ENCODE measurements around the gene KLHL29.

Gene KLHL29

DNA sequence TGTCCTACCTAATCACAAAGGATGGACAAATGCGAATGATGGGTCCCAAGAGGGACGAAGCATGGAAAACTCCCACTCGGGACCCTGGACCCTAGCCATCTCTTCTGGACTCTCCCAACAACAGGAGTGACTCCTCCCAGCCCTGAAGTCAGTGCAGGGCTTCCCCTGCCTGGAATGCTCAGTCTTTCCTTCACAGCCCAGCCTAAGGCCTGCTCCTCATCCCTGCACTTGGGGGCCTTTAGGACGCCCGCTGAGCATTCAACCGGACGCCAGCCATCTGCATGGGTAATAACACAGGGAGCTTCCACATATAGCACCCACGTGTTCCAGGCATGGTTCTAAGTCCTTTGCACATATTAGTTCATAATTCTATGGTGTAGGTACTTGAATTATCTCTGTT is 237.5 kb downstream of the KLHL29 start:
- no peak for DNase-seq

DNA sequence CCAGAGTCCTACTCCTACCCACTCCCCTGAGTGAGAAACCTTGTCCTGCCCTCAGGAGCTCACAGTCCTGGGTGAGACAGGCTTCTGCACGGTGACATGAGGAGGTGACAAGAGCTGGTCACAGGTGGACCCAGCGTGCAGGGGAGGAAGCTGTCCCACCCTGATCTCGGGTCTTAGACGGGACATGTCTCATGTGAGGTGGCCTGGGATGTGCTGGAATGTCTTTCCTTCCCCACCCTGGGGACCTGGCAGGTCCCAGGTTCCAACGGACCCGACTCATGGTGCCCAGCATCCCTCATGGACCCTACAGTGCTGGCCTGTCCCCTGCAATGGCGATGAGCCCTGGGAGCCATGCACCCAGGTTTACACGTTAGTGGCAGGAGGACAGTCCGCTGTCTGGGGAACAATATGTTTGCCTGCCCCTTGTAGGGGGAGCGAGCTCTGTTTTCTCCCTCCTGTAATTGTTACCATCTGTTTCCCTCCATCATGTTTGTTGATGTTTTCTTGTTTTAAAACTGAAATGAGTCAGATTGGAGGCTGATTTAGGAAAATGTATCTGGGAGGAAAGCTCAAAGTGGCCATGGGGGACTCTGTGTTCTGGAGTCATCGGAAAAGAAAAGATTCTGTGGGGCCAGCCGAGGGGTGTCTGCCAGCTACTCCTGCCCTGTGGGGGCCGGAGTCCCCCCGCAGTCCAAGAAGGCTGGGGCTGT is 238.1 kb downstream of the KLHL29 start:
- DNase-seq, result no peak

DNA sequence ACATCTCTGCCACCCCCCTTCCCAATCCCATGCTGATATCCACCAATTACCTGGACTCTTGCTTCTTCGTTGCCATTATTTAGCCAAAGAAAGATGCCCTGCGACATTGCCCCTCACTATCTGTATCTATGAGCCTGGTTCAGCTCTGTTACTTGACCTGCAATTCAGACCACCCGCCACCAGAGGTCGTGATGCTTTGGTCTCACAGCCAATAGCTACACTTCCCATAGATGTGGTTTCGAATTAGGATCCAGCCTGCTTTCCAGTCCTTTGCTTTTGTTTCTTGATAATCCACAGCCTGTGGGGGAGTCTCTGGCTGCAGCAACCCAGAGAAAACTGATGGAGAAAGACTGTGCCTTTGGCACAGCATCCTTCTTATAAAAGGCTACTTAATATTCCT is 239.4 kb downstream of the KLHL29 start:
- no peak for DNase-seq

DNA sequence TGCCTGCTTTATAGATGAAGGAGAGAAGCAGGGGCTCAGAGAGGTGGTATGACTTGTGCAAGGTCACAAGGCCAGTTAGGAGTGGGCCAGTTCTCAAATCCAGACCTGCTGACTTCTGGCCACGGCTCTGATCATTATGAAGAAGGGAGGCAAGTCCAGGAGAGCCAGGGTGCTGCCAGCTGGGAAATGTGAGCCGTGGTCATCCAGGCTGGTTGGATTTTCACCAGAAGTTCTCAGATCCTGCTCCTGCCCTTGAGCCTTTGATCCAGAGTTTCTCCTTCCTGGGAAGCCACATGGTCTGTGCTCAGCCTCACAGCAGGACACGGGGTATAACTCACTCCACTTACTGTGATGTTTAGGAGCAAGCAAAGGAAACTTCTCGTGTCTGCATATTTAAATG is 239.9 kb downstream of the KLHL29 start:
- no peak for DNase-seq

DNA sequence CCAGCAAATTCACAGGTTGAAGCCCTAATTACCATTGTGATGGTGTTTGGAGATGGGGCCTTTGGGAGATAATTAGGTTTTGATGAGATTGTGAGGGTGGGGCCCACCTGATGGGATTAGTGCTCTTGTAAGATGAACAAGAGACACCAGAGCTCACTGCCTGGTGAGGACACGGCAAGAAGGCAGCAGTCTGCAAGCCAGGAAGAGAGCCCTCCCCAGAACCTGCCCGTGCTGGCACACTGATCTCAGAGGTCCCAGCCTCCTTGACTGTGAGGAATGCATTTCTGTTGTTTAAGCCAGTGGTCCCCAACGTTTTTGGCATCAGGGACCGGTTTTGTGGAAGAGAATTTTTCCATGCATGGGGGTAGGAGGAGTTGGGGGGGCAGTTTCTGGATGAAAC is 240.7 kb downstream of the KLHL29 start:
- DNase-seq, result no peak

DNA sequence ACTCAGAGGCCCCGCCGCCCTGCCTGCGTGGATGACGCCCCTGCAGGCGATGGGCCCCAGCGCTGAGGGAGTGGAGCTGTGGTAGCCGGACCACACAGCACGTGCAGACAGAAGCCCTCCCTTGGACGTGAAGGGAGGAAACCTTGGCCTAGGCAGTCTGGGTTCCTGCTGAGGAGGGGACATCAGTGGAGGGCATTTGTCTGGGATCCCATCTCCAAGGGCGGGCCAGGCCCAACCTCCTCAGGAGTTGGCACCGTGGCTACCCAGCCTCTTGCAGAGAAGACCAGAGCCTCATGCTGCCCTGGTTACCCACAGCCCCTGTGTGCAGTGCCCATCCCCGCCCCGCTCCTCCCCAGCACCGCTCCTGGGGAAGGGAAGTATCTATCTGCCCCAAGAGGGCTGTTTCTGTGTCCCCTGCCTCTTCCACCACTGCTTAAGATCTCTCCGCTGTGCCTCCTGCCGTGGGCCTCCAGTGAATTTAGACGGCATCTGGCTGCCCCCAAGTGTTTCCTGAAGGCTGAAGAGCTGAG is 241.8 kb downstream of the KLHL29 start:
- DNase-seq, result no peak

DNA sequence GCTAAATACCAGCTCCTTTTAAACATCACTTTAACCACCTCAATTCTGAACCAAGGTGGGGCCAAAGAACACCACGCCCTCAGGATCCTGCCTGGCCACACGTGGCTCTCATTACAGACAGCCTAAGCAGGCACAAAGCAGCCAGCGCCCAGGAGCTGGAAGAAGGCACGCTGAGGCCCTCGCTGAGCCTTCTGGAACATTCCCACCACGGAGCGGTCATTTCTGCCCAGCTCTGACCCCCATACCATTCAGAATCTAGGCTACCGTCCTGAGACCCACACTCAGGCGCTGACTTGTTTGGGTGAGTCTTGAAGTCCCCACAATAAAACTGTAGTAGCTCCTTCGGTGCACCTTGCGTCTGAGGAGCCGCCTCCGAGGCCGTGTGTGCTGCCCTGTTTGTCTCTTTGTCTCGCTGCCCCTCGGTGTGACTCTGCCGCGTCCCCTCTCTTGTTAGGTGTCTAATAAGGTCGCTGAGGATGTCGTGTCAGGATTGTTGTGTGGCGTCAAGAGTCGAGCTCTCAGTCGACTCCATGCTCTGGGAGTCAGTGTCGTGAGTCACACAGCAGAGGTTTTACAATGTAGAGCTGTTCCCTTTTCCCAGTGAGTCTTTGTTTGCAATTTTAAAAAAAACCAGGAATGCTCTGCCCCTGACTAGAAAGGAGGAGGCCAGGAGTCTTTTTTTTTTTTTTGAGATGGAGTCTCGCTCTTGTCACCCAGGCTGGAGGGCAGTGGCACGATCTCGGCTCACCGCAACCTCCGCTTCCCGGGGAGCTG is 242.4 kb downstream of the KLHL29 start:
- no peak for DNase-seq

DNA sequence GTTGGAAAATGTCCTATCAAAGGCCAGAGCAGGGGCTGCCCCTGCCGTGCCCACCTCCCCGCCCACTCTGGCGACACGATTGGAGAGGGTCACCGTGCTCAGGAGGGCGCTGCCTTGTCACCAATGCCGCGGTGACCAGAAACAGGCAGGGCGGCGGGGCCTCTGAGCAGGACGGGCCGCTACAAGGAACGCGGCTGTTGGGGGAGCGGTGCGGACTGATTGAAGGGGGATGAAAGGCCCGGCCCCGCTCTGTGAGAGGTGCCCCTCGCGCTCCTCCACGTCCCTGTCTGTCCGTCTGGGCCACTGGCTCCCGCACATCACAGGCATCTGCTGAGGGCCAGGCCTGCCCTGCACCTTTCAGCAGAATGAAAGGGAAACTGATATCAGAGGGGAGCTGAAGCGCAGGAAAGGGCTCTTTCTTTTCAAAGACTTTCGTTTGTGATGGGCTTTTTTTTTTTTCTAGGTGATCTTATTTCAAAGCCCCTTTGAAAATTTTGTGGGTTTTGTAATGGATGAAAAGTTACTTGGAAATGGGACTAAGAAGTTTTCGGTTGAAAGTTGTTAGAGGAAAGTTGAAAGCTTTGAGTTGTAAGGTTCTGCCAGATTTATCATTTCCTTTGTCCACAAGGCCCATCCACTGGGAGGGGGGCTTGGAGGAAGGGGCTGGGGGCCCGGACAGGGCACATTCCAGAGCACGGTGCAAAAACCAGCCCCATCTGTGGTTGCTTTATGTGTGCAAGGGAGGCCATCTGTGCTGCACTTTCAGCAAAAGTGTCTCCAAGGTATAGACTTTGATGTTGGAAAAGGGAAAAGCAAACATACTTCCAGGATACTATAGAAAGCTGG is 244.2 kb downstream of the KLHL29 start:
- no peak for DNase-seq

DNA sequence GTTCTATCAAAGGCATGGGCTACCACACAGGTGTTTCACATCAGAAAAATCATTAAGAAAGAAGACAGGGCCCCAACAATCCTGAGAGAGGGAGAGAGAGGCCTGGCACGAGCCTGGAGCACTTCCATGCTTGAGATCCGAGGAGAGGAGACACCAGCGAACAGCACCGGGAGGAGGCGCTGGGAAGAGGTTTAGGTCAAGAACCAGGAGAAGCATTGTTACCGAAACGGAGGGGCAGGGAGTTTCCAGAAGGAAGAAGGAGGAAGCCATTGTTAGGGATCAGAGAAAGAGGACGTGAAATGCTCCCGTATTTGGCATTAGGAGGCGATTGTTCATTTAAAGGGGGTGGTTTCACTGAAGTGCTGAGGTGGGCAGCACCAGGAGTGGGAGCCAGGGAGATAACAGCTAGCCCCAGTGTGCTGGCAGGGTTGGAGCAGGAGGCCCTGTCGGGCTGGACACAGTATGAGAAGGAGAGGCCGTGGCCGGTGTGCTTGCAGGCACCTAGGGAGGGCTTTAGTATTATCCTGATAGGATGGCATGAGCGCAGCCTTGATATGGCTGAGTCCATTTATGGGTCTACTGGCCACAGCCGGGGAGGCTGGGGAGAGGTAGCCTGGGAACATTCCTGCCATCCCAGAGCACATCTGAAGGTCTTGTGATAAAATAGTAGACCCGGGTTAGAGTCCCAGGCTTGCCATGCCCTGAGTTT is 244.9 kb downstream of the KLHL29 start:
- DNase-seq, result no peak

DNA sequence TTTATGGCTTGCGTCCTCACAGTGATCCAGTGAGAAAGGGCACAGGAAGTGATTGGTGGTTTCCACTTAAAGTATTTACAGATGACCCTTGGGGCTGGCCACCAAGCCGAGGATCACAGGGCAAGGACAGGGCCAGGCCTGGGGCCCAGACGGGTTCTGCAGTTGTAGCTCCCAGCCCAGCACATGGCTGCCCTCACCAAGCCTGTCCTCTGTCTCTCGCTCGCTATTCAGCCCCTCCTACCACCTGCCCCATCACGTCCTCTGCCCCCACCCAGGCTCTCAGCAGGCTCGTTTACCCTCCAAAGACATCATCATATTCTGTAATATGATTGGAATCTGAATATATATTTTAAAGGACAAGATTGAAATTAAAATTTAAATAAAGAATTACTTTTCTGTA is 246.0 kb downstream of the KLHL29 start:
- no peak for DNase-seq

DNA sequence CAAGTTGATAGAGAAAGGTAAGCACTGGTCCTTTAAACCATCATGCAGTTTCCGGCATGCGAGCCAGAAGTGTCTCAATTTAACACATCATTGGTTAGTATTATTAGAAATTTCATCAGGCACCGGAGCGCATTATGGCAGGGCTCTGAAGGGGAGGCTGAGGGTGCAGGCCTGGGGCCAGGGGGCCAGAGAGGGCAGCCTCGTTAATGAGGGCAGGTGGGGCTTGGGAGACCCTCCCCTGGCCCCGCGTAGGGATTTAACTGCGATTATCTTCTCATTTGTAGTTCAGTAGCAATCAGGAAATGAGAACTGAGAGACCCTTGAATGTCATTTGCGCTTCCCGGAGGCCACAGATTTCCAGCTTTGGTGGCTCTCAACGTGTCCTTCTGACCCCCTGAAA is 246.4 kb downstream of the KLHL29 start:
- DNase-seq, result no peak

DNA sequence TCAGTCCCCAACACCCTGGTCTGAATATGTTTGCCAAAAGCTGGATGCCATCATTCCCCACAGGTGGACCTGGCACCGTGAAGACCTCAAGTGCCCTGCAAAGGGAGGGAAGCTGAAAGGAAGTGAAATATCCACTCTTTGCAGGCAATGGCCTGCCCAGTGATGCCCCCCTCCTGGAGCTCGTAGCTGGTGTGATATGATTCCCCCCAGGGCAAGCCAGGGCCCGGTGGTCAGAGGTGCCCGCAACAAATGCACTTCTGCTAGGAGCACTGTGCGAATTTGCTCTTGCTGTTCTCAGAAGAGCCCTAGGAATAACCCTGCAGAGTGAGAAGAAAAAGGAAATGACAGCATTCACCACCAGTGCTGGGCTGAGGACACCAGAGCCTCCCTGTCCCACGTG is 247.4 kb downstream of the KLHL29 start:
- DNase-seq, result no peak

DNA sequence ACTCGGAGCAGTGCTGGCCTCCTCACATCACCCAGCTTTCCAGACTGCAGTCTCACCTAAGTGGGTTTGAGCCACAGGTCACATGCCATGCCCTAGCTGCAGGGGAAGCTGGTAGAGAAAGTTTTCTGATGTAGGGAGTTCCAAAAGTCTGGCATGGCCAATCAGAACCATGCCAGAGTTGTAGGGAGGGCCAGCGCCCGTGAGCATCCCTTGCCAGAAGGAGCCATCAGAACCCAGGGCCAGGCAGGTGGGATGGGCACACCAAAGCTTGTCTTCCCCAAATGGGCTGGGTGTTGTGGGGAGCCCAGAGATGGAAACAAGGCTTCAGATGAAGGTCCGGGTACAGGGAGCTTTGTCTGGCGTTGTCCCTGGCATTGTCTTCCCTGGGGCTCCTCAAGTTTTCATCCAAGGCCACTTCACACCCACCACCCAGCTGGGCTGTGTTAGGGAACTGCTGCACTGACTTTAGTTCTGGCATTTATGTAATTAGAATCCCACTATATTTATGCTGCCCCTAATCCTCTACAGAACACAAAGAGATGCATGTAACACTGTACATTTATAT is 247.9 kb downstream of the KLHL29 start:
- no peak for DNase-seq

DNA sequence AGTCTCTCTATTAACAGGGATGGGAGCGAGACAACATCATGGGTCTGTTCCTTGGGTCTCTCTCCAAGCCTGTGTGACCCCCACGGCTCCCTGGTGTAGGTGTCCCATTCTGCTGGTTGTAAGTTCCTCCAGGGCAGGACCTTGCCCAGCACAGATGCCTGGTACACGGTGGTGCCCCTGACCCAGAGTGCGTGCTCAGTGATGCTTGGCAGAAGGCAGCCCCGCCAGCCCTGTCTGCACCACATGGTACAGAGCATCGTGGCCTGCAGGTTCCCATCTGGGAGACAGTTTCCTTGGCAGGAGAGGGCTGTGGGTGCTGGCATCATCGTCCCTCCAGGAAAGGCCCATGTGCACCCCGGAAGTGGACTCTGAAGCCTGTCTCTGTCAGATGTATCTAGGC is 249.0 kb downstream of the KLHL29 start:
- no peak for DNase-seq

DNA sequence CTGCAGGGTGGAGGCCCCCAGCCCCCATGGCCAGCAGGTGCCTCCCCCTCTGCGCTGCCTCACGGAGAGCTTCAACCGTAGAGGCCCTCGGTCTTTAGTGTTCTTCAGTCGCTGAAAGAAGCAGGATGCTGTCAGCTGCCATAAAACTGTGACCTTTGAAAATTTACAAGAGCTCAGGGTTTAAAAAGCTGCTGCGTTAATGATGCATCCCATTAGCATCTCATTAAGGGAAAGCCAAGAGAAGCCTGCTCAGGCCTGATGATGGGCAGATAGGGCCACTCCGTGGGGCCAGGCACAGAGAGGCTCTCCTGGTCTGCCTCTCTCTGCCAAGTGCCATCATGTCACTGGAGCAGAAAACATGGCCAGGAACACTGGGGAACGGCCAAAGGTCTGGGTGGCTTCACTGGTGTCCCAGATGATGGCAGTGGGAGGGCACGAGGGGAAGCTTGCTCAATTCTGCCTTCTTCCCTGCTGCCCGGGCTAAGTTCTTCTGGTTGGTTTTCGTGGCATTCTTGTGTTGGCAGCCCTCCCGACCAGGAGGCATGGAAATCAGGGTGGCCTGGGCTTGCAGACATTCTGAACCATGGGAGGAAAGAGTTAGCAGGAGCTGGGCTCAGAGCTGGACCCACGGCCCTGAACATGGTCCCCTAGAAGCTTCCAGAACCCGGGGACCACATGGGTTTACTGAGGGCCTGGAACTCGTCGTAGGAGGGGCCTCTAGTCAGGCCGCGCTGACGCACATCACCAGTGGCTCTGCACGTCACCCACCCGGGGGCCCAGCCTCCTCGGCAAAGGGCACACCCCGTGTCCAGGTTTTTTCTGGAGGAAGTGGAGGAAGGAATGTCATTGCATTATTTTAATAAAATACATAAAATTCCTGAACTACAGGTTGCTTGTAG is 250.7 kb downstream of the KLHL29 start:
- DNase-seq, result no peak

DNA sequence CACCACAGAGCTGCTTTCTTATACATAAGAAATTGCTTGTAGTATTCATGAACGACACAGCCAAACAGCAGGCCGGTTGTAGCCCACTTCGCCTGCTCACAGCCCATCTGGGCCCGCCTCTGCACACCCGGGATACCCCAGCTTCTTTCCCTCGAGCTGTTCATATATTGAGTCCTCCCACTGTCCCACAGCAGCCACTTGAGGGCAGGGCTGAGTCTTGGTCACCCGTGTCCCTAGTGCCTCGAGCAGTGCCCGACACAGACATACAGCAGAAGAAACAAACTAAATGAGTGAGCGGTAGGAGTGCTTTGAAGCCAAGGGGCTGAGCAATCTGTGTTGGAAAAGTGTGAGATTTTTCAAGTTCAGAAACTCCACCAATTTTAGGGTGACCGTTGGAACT is 251.4 kb downstream of the KLHL29 start:
- no peak for DNase-seq

DNA sequence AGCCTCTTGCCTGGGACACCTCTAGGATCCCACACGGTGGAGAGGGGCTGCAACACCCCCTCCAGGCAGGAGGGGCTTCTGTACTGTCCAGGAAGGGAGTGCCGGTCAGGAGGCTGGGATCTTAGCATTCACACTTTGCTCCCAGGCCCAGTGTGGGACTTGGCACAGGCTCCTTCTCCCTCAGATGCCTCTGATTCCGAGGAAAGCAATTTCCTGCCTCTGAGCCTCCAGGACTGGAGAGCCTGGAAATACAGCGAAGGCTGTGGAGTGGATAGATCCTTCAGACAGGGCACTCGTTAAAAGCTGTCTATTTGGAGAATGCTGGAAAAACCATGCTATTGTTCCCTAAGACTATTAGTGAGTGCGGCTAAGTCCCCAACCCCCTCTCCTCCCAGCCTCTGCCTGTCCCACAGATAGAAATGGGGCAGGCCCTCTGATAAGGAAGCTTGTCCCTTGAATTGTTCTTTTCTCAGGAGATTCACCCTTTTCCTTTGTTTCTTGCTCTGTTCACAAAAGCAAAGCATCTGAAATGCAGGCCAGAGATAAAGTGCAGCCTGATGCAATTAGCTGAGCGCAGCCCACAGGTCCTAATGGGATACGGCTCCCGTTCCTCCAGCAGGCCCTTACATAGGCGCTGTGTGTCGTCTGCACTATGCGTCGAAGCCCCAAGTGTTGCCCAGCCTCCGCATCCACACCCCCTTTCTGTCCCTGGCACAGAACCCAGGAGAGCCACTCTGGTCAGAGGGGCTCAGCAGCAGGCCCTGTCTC is 252.2 kb downstream of the KLHL29 start:
- no peak for DNase-seq

DNA sequence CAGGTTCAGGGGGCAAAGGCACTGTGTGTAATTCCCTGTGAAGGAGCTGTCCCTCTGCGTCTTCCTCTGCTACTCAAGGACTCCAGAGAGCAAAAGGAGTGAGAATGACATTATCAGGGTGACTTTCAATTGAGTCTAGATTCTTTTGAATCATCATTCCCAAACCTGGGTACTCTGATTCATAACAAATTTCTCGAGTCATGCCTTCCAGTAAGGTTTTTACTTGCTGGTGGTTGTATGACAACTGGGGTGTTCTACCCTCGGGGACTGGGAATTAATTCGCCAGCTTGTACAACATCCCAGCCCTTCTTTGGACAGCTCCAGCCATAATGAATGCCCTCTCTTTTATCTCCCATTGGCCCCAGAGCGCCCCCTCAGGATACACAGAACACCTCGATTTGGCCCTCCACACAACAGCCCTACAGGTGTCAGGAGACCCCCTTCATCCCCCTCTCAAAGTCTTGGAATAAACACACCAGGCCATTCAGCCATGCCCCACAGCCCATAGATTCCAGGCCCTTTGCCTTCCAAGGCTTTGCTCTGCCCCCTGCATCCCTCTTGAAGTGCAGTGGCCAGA is 254.5 kb downstream of the KLHL29 start:
- no peak for DNase-seq

DNA sequence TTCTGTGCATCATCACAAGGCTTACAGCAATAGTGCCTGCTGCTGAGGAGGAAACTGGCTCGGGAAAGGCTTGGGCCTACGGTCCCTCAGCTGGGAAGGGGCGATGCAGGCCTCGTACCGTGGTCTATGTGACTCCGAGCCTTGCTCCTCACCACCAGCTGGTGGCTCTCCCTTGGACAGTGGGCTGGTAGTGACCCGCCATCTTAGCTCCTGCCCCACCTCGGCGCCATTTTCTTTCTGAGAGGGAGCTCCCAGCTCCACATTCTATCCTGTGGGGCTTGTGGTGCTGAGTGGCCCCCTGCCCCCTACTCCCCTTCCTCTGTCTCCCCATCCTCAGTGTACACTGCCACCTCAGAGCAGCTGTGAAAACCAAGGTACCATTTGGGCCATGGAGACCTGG is 255.7 kb downstream of the KLHL29 start:
- DNase-seq, result no peak

DNA sequence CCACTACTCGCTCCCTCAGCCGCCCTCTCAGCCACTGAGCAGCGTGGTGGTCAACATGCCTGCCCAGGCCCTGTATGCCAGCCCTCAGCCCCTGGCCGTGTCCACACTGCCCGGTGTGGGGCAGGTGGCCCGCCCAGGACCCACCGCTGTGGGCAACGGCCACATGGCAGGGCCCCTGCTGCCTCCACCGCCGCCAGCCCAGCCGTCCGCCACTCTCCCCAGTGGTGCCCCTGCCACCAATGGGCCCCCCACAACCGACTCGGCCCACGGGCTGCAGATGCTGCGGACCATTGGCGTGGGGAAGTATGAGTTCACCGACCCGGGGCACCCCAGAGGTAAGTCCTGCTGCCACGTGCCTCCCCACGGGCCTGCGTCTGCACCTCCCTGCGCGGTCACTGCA is 257.5 kb downstream of the KLHL29 start:
- no peak for DNase-seq
